Fibroblast of skin of right biceps (primary cell): ENCODE results near the gene BRAT1.
A peak's percentile ranks its signal among the peaks of the same experiment; 100 is the strongest.
"Not testable (repeated sequence)": the region's sequence is repeated elsewhere in the genome, so short reads cannot be mapped to it uniquely, and the experiment has no call there.

Experiments used
- DNase-seq: peaks from one replicate; pipeline ENCODE4 v3.0.0-alpha.2; 2013

Gene BRAT1

GRCh38 chr7:2535872-2536627 lies 19.3 kb downstream of the BRAT1 start:
- DNase-seq, result not testable (repeated sequence)

GRCh38 chr7:2534214-2534613 lies 21.1 kb downstream of the BRAT1 start:
- not testable (repeated sequence) for DNase-seq

DNA sequence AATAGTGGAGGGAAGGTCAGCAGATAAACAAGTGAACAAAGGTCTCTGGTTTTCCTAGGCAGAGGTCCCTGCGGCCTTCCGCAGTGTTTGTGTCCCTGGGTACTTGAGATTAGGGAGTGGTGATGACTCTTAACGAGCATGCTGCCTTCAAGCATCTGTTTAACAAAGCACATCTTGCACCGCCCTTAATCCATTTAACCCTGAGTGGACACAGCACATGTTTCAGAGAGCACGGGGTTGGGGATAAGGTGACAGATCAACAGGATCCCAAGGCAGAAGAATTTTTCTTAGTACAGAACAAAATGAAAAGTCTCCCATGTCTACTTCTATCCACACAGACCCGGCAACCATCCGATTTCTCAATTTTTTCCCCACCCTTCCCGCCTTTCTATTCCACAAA lies 21.8 kb downstream of the BRAT1 start:
- DNase-seq, result not testable (repeated sequence)

DNA sequence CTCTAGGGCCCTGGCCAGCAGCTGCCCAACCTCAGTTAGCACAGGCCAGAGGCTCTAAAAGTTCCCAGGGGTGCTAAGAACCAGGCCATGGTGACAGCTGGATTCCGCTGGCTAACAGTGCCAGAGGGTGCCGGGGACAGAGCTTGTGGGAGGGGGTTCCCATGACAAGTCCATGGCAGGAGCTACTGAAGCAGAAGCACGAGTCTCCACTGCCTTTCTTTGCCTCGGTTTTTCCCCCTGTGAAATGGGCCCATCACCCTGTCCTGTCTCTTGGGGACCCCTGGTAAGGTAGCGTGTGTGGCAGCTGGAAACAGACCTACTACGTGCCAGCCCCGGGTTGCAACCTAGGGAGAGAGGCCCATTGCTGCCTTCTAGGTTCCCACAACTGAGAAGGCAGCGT lies 22.5 kb downstream of the BRAT1 start:
- DNase-seq, result not testable (repeated sequence)

DNA sequence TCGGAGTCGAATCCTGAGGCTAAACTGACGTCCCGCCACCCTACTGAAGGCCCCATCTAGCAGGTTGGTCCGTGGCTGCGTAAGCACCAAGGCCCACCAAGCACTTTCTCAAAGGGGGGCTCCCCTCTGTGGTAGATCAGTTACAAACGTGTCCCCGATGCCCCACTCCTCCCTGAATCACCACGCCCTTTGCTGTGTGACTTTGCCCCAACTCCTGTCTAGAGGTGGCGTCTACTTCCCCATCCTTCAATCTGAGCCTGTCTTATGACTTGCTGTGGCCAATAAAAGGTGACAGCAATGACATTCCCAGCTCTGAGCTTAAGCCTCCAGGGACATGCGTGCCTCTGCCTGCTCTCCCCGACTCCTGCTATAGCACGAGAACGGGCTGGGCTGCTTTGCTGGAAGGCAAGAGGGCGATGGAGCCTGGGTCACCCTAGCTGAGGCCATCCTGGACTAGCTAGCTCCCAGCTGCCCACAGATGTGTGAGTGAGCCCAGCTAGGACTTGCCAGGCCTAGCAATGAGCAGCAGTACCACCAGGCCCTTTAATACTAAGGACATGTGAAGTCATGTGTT lies 23.0 kb downstream of the BRAT1 start:
- not testable (repeated sequence) for DNase-seq

- DNase-seq, result not testable (repeated sequence)
Observed at GRCh38 chr7:2531796-2532110, 23.6 kb downstream of the BRAT1 start.

DNA sequence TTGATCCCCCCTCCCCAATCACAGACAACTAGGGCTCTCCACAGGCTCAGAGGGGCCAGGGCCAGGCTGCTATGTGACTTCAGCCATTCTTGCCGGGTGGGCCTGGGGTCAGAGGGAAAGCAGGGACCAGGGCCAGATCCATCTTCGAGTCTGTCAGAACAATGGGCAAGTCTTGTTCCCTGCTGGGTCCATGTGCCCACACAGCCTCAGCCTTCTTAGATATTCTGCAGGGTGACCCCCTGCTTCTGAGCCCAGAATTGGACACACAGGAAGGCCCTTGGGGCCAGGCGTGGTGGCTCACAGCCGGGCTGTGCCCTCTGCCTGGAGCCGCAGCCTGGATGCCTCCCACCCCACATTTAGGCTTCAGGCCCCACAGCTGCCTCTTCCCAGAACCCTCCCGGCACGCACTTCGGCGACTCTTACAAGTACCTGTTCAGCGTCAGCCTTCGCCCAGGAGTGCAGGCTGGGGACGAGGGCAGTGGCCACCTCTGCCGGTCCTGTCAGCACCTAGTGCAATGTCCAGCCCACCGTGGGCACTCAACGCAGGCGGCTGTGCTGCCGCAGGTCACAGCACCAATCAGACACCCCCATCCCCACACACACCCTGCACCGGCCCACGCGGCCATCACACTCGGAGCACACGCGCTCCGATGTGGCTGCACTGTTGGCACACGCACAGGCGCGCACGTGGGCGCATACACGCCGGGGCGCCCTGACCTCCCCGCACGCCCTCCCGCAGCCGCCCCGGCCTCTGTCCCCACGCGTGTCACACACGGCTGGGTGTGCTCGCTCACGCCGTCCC lies 24.1 kb downstream of the BRAT1 start:
- not testable (repeated sequence) for DNase-seq

DNA sequence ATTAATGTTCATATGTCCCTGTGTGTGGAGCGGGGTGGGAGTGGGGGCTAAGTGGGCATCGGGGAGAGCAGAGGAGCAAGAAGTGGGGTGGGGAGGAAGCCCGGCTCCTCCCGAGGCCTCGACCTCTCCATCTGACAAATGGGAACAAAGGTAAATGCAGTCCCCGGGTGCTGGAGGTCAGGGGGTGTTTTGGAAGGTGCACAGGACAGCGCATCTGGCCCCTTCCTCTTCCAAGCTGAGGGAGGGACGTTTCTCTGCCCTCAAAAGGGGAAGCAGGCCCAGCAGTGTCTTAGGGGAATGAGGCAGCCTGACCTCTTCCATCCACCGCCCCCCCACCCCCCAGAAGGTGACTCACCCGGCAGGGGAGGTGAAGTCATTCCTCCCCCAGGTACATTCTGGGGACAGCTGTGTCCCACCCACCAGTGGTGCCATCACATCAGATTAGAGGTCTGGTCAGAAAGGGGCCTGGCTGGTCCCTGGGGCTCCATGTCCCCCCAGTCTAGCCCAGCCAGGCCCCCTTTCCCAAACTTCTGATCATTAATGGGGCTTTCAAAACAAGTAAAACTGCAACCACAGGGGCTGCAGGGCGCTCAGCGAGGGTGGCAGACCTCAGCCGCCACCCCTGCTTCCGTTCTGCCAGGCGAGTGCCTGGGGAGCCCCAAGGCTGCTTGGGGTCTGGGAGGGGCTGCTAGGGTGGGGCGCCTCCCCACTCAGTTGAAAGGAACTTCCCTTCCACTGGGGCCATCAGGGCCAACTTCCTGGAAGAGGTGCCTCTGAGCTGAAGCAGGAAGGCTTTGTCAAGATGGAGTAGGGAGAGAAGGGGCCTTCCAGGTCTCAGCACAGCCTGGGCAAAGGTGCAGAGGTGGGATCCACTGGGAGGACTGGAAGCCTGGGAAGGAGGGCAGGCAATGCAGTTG lies 25.0 kb downstream of the BRAT1 start:
- DNase-seq, result peak; percentile 38

- DNase-seq, result no peak
Observed at GRCh38 chr7:2529161-2530070, 25.9 kb downstream of the BRAT1 start.

DNA sequence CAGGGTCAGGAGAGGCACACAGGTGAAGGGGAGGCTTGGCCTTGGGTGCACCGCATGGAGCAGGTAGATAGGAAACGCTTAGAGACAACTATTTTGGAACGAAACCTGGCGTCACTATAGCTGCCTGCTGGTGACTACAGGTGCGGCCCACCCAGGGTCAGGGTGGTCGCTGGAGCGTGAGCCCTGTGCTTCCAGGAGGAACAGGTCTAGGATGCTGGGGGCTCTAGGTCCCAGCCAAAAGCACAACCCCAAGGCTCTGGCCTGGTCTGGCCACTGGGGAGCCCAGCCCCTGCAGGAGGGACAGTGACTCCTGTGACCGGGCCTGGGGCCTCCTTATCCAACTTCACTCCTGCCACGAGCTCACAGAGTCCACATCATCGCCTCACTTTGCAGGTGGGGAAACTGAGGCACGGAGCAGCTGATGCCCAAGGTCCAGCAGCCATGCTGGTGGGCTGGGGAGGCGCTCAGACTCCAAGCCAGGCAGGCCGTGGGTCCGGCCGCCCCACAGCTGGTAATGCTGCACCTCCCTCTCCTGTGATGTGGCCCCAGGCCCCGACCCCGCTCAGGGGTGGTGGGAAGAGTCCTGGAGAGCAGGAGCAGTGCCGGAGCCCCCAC lies 26.7 kb downstream of the BRAT1 start:
- no peak for DNase-seq

- DNase-seq, result peak; percentile 73
Observed at GRCh38 chr7:2527505-2528467, 27.5 kb downstream of the BRAT1 start.

GRCh38 chr7:2526659-2527504 lies 28.4 kb downstream of the BRAT1 start:
- DNase-seq, result no peak

DNA sequence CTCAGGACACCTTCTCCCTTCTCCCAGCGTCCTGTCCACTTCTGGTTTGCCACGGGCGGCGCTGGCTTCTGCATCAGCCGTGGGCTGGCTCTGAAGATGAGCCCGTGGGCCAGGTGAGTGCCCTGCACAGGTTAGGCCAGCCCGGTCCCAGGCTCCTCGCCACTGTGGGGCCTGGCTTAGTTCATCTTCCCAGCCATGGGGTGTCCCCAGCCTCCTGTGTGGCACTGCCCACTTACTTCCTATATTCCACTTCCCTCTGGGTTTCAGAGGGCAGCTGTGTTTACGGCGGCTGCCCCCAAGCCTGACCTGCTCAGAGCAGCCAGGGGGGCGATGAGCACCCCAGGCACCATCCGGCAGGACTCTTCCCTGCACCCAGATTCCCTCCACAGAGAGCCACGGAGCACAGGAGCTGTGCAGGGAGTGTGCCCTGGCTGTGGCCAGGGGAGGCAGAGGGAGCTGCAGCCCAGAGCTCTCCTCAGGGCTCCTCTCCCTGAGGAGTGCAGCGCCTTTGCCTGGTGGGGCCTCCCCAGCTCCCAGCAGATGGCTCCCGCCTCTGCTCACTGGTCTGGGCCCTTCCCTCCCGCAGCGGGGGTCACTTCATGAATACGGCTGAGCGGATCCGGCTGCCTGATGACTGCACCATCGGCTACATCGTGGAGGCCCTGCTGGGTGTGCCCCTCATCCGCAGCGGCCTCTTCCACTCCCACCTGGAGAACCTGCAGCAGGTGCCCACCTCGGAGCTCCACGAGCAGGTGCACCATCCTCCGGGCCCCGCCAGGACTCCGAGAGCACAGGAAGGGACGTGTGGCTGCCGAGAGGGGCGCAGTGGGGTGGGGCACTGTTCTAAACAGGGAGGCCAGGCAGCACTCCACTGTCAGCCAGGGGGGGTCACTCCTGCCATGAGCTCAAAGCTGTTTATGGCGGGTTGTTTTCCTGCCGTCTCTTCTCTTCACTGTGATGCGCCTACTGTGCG lies 29.4 kb downstream of the BRAT1 start:
- DNase-seq, result no peak

DNA sequence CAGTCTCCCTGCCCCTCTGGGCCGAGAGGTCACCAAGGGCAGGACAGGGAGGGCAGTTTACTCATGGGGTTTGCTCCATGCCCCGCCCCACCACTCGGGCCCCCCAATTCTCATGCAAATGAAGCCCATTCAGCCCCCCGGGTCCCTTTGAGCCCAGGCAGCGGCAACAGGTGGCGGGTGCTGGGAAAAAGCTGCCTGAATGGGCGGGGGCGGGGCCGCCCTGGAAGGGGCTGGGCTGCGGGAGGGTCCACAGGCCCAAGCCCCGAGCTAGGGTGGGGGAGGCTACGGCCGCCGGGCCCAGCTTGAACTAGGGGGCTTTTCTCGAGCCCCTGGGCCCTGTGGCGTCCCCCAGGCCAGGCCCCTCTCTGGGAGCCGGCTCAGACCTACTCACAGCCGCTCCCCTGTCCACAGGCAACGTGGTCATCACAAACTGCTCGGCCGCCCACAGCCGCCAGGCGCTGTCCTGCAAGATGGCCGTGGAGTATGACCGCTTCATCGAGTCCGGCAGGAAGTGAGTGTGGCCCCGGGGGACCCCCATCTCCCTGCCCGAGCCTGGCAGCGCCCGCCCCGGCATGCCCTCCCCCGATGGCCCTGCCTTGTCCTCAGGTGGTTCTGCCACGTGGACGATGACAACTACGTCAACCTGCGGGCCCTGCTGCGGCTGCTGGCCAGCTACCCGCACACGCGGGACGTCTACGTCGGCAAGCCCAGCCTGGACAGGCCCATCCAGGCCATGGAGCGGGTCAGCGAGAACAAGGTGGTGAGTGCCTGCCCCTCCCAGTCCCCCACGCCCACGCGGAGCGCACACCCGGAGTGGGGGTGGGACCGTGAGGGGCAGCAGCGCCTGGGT lies 30.3 kb downstream of the BRAT1 start:
- DNase-seq, result no peak

- peak; percentile 48 for DNase-seq
Observed at GRCh38 chr7:2523941-2524807, 31.1 kb downstream of the BRAT1 start.

GRCh38 chr7:2523461-2523936 lies 31.8 kb downstream of the BRAT1 start:
- DNase-seq, result no peak
